Measurements from ENCODE around the gene DHRS13. TPM values are rescaled to one million over a fixed set of nuclear protein-coding genes. Genes with fewer than 3 reads are reported as not detected.

DHRS13 gene
- total RNA-seq, result 1 to 10 TPM; 2.2 to 4.8 (median 2.6) TPM
- polyA plus RNA-seq, result 1 to 10 TPM; 3.6 to 6.3 TPM
- long read RNA-seq, donor 1, partial matches to known transcripts, result 2 of 10 reads
- long read RNA-seq, donor 1, other reads (novel, unspliced or antisense), result 1 of 10 reads
- long read RNA-seq, donor 2, transcript DHRS13-201 (5 exons, 1,921 nt), result major isoform, 10 of 13 reads
- long read RNA-seq, donor 2, partial matches to known transcripts, result 1 of 13 reads
- long read RNA-seq, donor 2, other reads (novel, unspliced or antisense), result 0 of 13 reads
- long read RNA-seq, donor 3, partial matches to known transcripts, result 0 of 5 reads
- long read RNA-seq, donor 3, other reads (novel, unspliced or antisense), result 0 of 5 reads

GRCh38 chr17:28902819-28903545 lies at the start of gene DHRS13:
Gene DHRS13 (minus strand): TSS chr17:28903079. CDS start chr17:28902944, 135 bp downstream.
- H3K27ac ChIP-seq, result peak within 1 kb of the TSS in 11 of 12 donors; percentile 58 to 86 (median 78)
- H3K9me3 ChIP-seq, result no peaks in the 10 kb centered on the region
- DNase-seq (peak; percentile 89 to 96 (median 91)), ATAC-seq (peak; percentile 65 to 92 (median 90))
- H3K36me3 ChIP-seq, result peaks cover 0 to 30% (median 24%) of the 10 kb centered on the region in 9 donors
- no peaks in the 10 kb centered on the region for H3K27me3 ChIP-seq
- TF ChIP-seq CTCF (IDR thresholded peaks at IDR 0.05) (peak; percentile 67 to 93 (median 87)), POLR2A (IDR thresholded peaks at IDR 0.05) (peak in 1 of 2 donors; percentile 38)
- H3K4me1 ChIP-seq, result peaks cover 0 to 40% (median 24%) of the 10 kb centered on the region in 12 donors
- 0 to 1% (median 1%) methylated on average over 35 to 55 of the region's 55 CpGs for WGBS, 4 donors
- peak within 1 kb of the TSS; percentile 51 to 96 (median 76) for H3K4me3 ChIP-seq
- intact Hi-C loops (cut with DNase I), result loop anchor here in 5 of 10 donors (5.0 kb wide), 3 partner anchors 44 to 141 kb away; no protein-coding TSS in a partner anchor

DNA sequence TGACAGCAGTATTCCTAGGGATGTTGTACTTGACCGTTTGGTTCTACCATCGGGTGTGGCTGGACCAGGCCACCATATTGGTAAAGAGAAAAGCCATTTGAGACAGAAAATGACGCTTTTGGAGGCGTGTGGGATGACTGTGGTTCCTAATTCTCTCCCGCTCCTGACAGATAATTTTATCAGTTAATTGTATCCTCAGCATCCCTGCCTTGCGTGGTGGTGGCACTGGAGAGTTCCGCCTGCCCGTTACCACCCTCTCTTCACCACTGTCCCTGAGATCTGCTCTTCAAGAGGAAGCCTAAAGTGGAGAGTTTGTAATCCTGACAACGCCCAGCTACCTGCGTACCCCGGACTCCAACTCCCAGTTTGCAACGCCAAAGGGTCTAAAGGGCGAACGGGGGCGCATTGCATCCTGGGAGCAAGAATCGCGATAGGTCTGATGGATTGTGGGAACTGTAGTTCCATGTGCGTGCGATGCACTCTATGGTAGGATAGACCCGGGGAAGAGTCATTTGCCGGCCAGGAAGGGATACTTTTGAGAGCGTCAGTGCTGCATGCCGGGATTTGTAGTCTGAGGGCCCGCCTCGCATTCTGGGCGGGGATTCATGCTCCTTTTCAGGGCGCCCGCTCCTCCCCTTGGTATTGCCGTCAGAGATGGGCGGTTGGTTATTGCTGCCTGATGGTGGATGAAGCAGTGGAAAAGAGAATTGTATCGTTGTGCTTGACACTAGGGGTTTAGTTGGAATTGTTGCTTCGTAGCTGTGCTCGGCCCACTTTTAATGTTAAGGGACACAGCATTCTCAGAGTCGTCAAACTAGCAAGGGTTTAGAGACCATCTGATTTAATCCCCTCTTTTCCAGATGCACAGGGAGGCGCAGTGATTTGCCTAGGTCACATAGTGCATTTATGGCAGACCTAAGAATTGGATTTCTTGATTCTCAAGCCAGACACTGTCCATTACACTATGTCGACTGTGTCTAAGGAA lies 49.4 kb upstream of the DHRS13 start:
- 6 to 8% (median 6%) methylated on average over 27 to 36 of the region's 36 CpGs for WGBS, 4 donors
- intact Hi-C loops (cut with DNase I), result loop anchor here in 8 of 10 donors (1.0 to 10.0 kb wide), 7 partner anchors 55 to 617 kb away; partner anchors contain the start of genes TLCD1 (in 5 of the 8), NEK8 (in 4 of the 8), IFT20 (in 2 of the 8) and TNFAIP1 (in 2 of the 8)
- Histone ChIP-seq H3K4me1 (peaks cover 0 to 40% (median 19%) of the 10 kb centered on the region in 12 donors), H3K27ac (peak overlapping the region; percentile 90 to 100 (median 99)), H3K36me3 (peaks cover 0 to 6% (median 0%) of the 10 kb centered on the region in 9 donors), H3K27me3 (no peaks in the 10 kb centered on the region), H3K4me3 (peak overlapping the region; percentile 27 to 99 (median 74)), H3K9me3 (no peaks in the 10 kb centered on the region)
- peak; percentile 94 to 98 (median 98) for DNase-seq
- peak in 1 of 12 donors; percentile 15 for TF ChIP-seq CTCF (IDR thresholded peaks at IDR 0.05)
- TF ChIP-seq POLR2A (IDR thresholded peaks at IDR 0.05), result peak in 1 of 2 donors; percentile 46
- peak; percentile 82 to 91 (median 88) for ATAC-seq

- no peaks in the 10 kb centered on the region for H3K27me3 ChIP-seq
- intact Hi-C loops (cut with DNase I), result loop anchor here in 4 of 10 donors (5.0 to 10.0 kb wide), 4 partner anchors 54 to 617 kb away; partner anchors contain the start of genes IFT20 (in 2 of the 4), NEK8 (in 2 of the 4), TLCD1 (in 2 of the 4) and TNFAIP1 (in 2 of the 4)
- 0 to 1% (median 0%) methylated on average over 31 to 51 of the region's 51 CpGs for WGBS, 4 donors
- peak within 1 kb of the TSS; percentile 74 to 99 (median 90) for H3K4me3 ChIP-seq
- ATAC-seq (peak; percentile 82 to 92 (median 90)), DNase-seq (peak; percentile 100)
- TF ChIP-seq POLR2A (IDR thresholded peaks at IDR 0.05) (peak in 1 of 2 donors; percentile 72), CTCF (IDR thresholded peaks at IDR 0.05) (no peak)
- H3K27ac ChIP-seq, result peak within 1 kb of the TSS; percentile 90 to 100 (median 99)
- peaks cover 0 to 47% (median 27%) of the 10 kb centered on the region in 12 donors for H3K4me1 ChIP-seq
- H3K36me3 ChIP-seq, result peaks cover 0 to 14% (median 0%) of the 10 kb centered on the region in 9 donors
- no peaks in the 10 kb centered on the region for H3K9me3 ChIP-seq
Observed at GRCh38 chr17:28951428-28951990, 48.6 kb upstream of the DHRS13 start, which contains the start of gene PHF12. Gene PHF12 (minus strand): TSS chr17:28951518. CDS start chr17:28950960, 558 bp downstream.
